22Rv1 (cell line): ENCODE results near the gene POFUT2.

Experiments used
- H3K27ac ChIP-seq: fragments of 450-650 bp; 2 replicates; pipeline ENCODE4 v1.5.1; 2017
- CTCF ChIP-seq: fragments of 450-650 bp; IDR thresholded peaks from 2 replicates; pipeline ENCODE4 v1.5.1; 2017; ENCODE audit warnings: mild to moderate bottlenecking
- ZFX ChIP-seq: fragments of 450-650 bp; IDR thresholded peaks from 2 replicates; pipeline ENCODE4 v1.6.1; 2017; ENCODE audit warnings: antibody characterized with exemption, borderline replicate concordance

POFUT2 gene

GRCh38 chr21:45253633-45254459 is 33.8 kb downstream of the POFUT2 start:
- no peak for TF ChIP-seq ZFX
- TF ChIP-seq CTCF = no peak
- H3K27ac ChIP-seq = no peak overlapping the region

- no peak overlapping the region for H3K27ac ChIP-seq
- TF ChIP-seq CTCF (no peak), ZFX (no peak)
Measured at GRCh38 chr21:45253180-45253579, 34.5 kb downstream of the POFUT2 start.

GRCh38 chr21:45252448-45252925 is 35.2 kb downstream of the POFUT2 start:
- TF ChIP-seq ZFX (no peak), CTCF (no peak)
- no peak overlapping the region for H3K27ac ChIP-seq

- no peak overlapping the region for H3K27ac ChIP-seq
- TF ChIP-seq CTCF (no peak), ZFX (no peak)
Measured at GRCh38 chr21:45251635-45252447, 35.9 kb downstream of the POFUT2 start.

- no peak overlapping the region for H3K27ac ChIP-seq
- TF ChIP-seq CTCF = no peak
Measured at GRCh38 chr21:45250914-45251634, 36.6 kb downstream of the POFUT2 start.

- no peak overlapping the region for H3K27ac ChIP-seq
- no peak for TF ChIP-seq CTCF
- no peak for TF ChIP-seq ZFX
Measured at GRCh38 chr21:45250272-45250671, 37.4 kb downstream of the POFUT2 start.
